ENCODE data around the gene ELMO1. TPM values are rescaled to one million over a fixed set of nuclear protein-coding genes. Genes with fewer than 3 reads are reported as not detected.

Gene ELMO1
- total RNA-seq, 1 experiment from 2014 or later: not detected

DNA sequence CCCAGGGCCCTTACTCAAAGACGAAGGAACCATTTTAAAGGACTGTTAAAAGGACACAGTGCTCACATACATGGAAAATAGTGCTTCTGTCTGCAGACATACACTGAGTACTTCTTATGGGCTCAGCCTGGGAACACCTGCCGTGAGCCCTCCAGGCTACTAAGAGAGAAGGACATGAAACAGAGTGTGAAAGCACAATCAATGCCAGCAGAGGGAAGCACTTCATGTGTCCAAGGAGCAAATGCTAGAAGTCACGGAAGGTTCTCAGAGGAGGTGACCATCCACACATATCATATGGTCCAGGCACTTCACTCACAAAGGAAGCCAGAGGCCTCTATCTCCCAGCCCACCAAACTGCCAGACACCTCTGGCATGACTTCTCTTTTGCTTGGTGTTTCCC lies 15.5 kb downstream of the ELMO1 start:
- no TSS peak for BruUV-seq (replicated peaks)
- no peak for DNase-seq (ENCODE audit: low spot score)
- POLR2A ChIA-PET (ENCODE audit: low non-redundant PET): no interaction called here
- no peaks in the 10 kb centered on the region for H3K4me1 ChIP-seq (ENCODE audit: insufficient read depth, low read length, poor library complexity, severe bottlenecking)
- TF ChIP-seq EZH2 (IDR thresholded peaks at IDR 0.05; ENCODE audit: borderline replicate concordance, low read depth, low read length, poor library complexity, severe bottlenecking): no peak
- TF ChIP-seq, protein P1, sequence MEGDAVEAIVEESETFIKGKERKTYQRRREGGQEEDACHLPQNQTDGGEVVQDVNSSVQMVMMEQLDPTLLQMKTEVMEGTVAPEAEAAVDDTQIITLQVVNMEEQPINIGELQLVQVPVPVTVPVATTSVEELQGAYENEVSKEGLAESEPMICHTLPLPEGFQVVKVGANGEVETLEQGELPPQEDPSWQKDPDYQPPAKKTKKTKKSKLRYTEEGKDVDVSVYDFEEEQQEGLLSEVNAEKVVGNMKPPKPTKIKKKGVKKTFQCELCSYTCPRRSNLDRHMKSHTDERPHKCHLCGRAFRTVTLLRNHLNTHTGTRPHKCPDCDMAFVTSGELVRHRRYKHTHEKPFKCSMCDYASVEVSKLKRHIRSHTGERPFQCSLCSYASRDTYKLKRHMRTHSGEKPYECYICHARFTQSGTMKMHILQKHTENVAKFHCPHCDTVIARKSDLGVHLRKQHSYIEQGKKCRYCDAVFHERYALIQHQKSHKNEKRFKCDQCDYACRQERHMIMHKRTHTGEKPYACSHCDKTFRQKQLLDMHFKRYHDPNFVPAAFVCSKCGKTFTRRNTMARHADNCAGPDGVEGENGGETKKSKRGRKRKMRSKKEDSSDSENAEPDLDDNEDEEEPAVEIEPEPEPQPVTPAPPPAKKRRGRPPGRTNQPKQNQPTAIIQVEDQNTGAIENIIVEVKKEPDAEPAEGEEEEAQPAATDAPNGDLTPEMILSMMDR (conservative IDR thresholded peaks at IDR 0.05; ENCODE audit: low read depth, low read length): no peak
- no peaks in the 10 kb centered on the region for H3K36me3 ChIP-seq (ENCODE audit: insufficient read depth, low read length, poor library complexity, severe bottlenecking)
- intact Hi-C loops (cut with micrococcal nuclease; ENCODE audit: unreplicated experiment): no loop called here
- H3K27me3 ChIP-seq (replicated peaks; ENCODE audit: insufficient read depth, low read depth, low read length, poor library complexity): no peaks in the 10 kb centered on the region
- CTCF ChIA-PET: no interaction called here
- no peak overlapping the region for H3K27ac ChIP-seq (ENCODE audit: low read depth, low read length, poor library complexity, severe bottlenecking)
- H3K4me3 ChIP-seq (ENCODE audit: low read depth, low read length, poor library complexity, severe bottlenecking): no peak overlapping the region
- H3K9me3 ChIP-seq (ENCODE audit: low read depth, low read length, poor library complexity, severe bottlenecking): no peaks in the 10 kb centered on the region

DNA sequence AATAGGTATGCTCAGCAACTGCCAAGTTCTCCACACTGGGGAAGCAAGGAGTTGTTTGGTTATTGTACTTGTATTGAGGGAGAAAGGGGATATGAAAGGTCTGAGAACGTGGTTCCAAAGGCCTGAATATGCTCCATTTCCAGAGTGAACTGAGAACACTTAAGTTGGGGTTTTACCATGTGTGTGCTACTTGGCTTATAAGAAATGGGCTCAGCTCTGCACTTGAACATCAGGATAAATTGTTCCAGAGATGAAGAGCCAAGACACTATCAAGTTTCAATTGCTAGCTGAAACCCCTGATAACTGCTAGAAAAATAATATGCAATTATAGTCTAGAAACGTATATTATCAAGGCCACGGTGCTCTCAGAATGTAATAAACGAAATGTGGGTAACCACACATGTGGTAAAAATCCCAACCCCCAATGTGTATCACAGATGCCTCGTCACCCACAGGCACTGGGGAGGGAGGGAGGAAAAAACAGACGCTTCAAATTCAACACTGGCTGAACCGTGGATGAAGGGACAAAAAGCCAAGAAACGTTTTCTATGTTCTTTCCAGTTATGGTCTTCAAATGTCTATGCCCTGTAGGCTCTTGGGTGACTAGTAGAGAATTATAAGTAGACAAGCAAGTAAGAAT lies 16.3 kb downstream of the ELMO1 start:
- Histone ChIP-seq H3K36me3 (ENCODE audit: insufficient read depth, low read length, poor library complexity, severe bottlenecking) (no peaks in the 10 kb centered on the region), H3K27ac (ENCODE audit: low read depth, low read length, poor library complexity, severe bottlenecking) (no peak overlapping the region), H3K4me3 (ENCODE audit: low read depth, low read length, poor library complexity, severe bottlenecking) (no peak overlapping the region), H3K27me3 (replicated peaks; ENCODE audit: insufficient read depth, low read depth, low read length, poor library complexity) (no peaks in the 10 kb centered on the region), H3K9me3 (ENCODE audit: low read depth, low read length, poor library complexity, severe bottlenecking) (no peaks in the 10 kb centered on the region), H3K4me1 (ENCODE audit: insufficient read depth, low read length, poor library complexity, severe bottlenecking) (no peaks in the 10 kb centered on the region)
- intact Hi-C loops (cut with micrococcal nuclease; ENCODE audit: unreplicated experiment): no loop called here
- DNase-seq (ENCODE audit: low spot score): no peak
- no TSS peak for BruUV-seq (replicated peaks)
- ChIA-PET POLR2A (ENCODE audit: low non-redundant PET) (no interaction called here), CTCF (no interaction called here)
- TF ChIP-seq, protein P1 (conservative IDR thresholded peaks at IDR 0.05; ENCODE audit: low read depth, low read length): no peak
- TF ChIP-seq EZH2 (IDR thresholded peaks at IDR 0.05; ENCODE audit: borderline replicate concordance, low read depth, low read length, poor library complexity, severe bottlenecking): no peak

DNA sequence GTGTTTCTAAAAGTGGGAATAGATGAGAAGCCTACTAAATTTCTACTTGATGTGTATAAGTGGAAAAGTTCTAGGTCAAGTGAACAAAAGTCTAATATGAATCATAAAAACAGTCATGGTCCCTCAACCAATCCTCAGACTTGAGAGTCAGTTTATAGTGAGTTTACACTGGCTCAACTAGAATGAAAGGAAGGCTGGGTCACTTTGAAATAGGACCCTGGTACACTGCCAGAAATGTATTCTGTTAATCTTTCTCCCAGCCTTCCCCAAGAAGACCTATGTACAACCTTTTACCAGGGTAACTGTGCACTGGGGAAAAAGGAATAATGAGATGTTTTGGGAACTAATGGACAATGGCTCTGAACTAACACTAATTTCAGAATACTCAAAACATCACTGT lies 17.3 kb downstream of the ELMO1 start:
- no peaks in the 10 kb centered on the region for H3K9me3 ChIP-seq (ENCODE audit: low read depth, low read length, poor library complexity, severe bottlenecking)
- POLR2A ChIA-PET (ENCODE audit: low non-redundant PET): no interaction called here
- CTCF ChIA-PET: no interaction called here
- no peaks in the 10 kb centered on the region for H3K27me3 ChIP-seq (replicated peaks; ENCODE audit: insufficient read depth, low read depth, low read length, poor library complexity)
- intact Hi-C loops (cut with micrococcal nuclease; ENCODE audit: unreplicated experiment): no loop called here
- H3K27ac ChIP-seq (ENCODE audit: low read depth, low read length, poor library complexity, severe bottlenecking): no peak overlapping the region
- H3K4me1 ChIP-seq (ENCODE audit: insufficient read depth, low read length, poor library complexity, severe bottlenecking): no peaks in the 10 kb centered on the region
- DNase-seq (ENCODE audit: low spot score): no peak
- H3K36me3 ChIP-seq (ENCODE audit: insufficient read depth, low read length, poor library complexity, severe bottlenecking): no peaks in the 10 kb centered on the region
- TF ChIP-seq, protein P1 (conservative IDR thresholded peaks at IDR 0.05; ENCODE audit: low read depth, low read length): no peak
- TF ChIP-seq EZH2 (IDR thresholded peaks at IDR 0.05; ENCODE audit: borderline replicate concordance, low read depth, low read length, poor library complexity, severe bottlenecking): no peak
- no TSS peak for BruUV-seq (replicated peaks)
- H3K4me3 ChIP-seq (ENCODE audit: low read depth, low read length, poor library complexity, severe bottlenecking): no peak overlapping the region

All from A673 (cell line).